Left lung (tissue), 10 donors: ENCODE data around the gene OTOG. TPM values are rescaled to one million over a fixed set of nuclear protein-coding genes. Genes with fewer than 3 reads are reported as not detected.

ENCODE experiments used
- ATAC-seq: fragments of 200-7000 bp; cut with Tn5 transposase; one replicate; pipeline ENCODE4 v1.9.1; 2020; ENCODE audit warnings: moderate library complexity
- DNase-seq, 4 donors: peaks; one replicate each; pipeline ENCODE4 v3.0.0-alpha.2; 2013 to 2020
- H3K27ac ChIP-seq, 2 donors: fragments of 200-600 bp; sonication (generic) in 1 of 2; one replicate each; pipeline versions ENCODE4 v1.5.0 to v1.8.0; 2020 to 2021
- H3K27me3 ChIP-seq, 2 donors: fragments of 200-600 bp; sonication (generic) in 1 of 2; one replicate each; pipeline versions ENCODE4 v1.5.0 to v1.8.0; 2020 to 2021
- H3K36me3 ChIP-seq, 2 donors: fragments of 200-600 bp; sonication (generic) in 1 of 2; one replicate each; pipeline versions ENCODE4 v1.5.0 to v1.8.0; 2020 to 2021
- H3K4me1 ChIP-seq, 2 donors: fragments of 200-600 bp; one replicate each; pipeline ENCODE4 v1.8.0; 2021
- H3K4me3 ChIP-seq, 2 donors: fragments of 200-600 bp; sonication (generic) in 1 of 2; one replicate each; pipeline versions ENCODE4 v1.5.0 to v1.8.0; 2020 to 2021; ENCODE audit warnings: mild to moderate bottlenecking in 1 of 2
- H3K9me3 ChIP-seq, 2 donors: fragments of 200-600 bp; sonication (generic) in 1 of 2; one replicate each; pipeline versions ENCODE4 v1.5.0 to v1.8.0; 2020 to 2021
- CTCF ChIP-seq, 2 donors: fragments of 200-600 bp; sonication (generic) in 1 of 2; IDR thresholded peaks; one replicate each; pipeline versions ENCODE4 v1.5.0 to v1.8.0; 2021; ENCODE audit warnings: antibody characterized with exemption in 2 of 2
- intact Hi-C, 2 donors: fragments of 100-400 bp; cut with DNase I; formaldehyde crosslinking; loops; one replicate each; pipeline versions ENCODE4 v1.11.2 to v1.14.2; 2022
- polyA plus RNA-seq, 6 donors: library from polyadenylated mRNA; unstranded; fragments of 120-200 nt; gene quantifications; one replicate each; pipeline ENCODE4 v1.2.1, GENCODE V29; 2013; ENCODE audit not compliant: insufficient read length in 6 of 6
- total RNA-seq, 2 donors: library from RNA; stranded (reverse); fragmentation: NEBNext Ultra II Directional; extraction: Animal tissue kit (Norgen Biotek cat#: 25700); gene quantifications; one replicate each; pipeline ENCODE4 v1.2.1, GENCODE V29; 2021
- donor health status: DM: no; HTN: yes; CAD: no.
- donor health status: DM: no; HTN: no; CAD: no.

The OTOG gene
- total and polyA plus RNA-seq, 8 donors = 0.04 to 0.24 (median 0.11) TPM; not detected in 2

- TF ChIP-seq CTCF (IDR thresholded peaks at IDR 0.05) = no peak
- Histone ChIP-seq H3K4me1 (no peaks in the 10 kb centered on the region), H3K27me3 (peaks cover 3 to 7% of the 10 kb centered on the region in 2 donors), H3K4me3 (no peak overlapping the region), H3K9me3 (no peaks in the 10 kb centered on the region), H3K27ac (no peak overlapping the region), H3K36me3 (no peaks in the 10 kb centered on the region)
- DNase-seq (no peak), ATAC-seq (no peak)
- intact Hi-C loops = no loop called here
Measured at GRCh38 chr11:17668166-17668565, 121.1 kb downstream of the OTOG start.

GRCh38 chr11:17672469-17672868 lies 125.4 kb downstream of the OTOG start:
- Histone ChIP-seq H3K9me3 (peaks cover 0 to 22% of the 10 kb centered on the region in 2 donors), H3K4me3 (no peak overlapping the region), H3K4me1 (no peaks in the 10 kb centered on the region), H3K27ac (no peak overlapping the region), H3K36me3 (no peaks in the 10 kb centered on the region), H3K27me3 (peaks cover 0 to 15% of the 10 kb centered on the region in 2 donors)
- TF ChIP-seq CTCF (IDR thresholded peaks at IDR 0.05) = no peak
- intact Hi-C loops = no loop called here
- ATAC-seq (no peak), DNase-seq (no peak)

- intact Hi-C loops = no loop called here
- Histone ChIP-seq H3K4me3 (no peak overlapping the region), H3K36me3 (no peaks in the 10 kb centered on the region), H3K9me3 (peaks cover 0 to 22% of the 10 kb centered on the region in 2 donors), H3K27me3 (peaks cover 0 to 22% of the 10 kb centered on the region in 2 donors), H3K27ac (no peak overlapping the region), H3K4me1 (no peaks in the 10 kb centered on the region)
- ATAC-seq = no peak
- no peak for DNase-seq
- TF ChIP-seq CTCF (IDR thresholded peaks at IDR 0.05) = no peak
Measured at GRCh38 chr11:17673951-17674350, 126.9 kb downstream of the OTOG start.

GRCh38 chr11:17682848-17683247 lies 135.8 kb downstream of the OTOG start:
- DNase-seq (no peak), ATAC-seq (no peak)
- no peaks in the 10 kb centered on the region for H3K36me3 ChIP-seq
- H3K4me3 ChIP-seq = no peak overlapping the region
- no peaks in the 10 kb centered on the region for H3K9me3 ChIP-seq
- no peak overlapping the region for H3K27ac ChIP-seq
- H3K27me3 ChIP-seq = peaks cover 0 to 39% of the 10 kb centered on the region in 2 donors
- no peak for TF ChIP-seq CTCF (IDR thresholded peaks at IDR 0.05)
- intact Hi-C loops = no loop called here
- no peaks in the 10 kb centered on the region for H3K4me1 ChIP-seq

- DNase-seq (no peak), ATAC-seq (no peak)
- intact Hi-C loops = no loop called here
- peaks cover 0 to 38% of the 10 kb centered on the region in 2 donors for H3K27me3 ChIP-seq
- H3K27ac ChIP-seq = no peak overlapping the region
- TF ChIP-seq CTCF (IDR thresholded peaks at IDR 0.05) = no peak
- H3K36me3 ChIP-seq = no peaks in the 10 kb centered on the region
- no peaks in the 10 kb centered on the region for H3K9me3 ChIP-seq
- H3K4me1 ChIP-seq = no peaks in the 10 kb centered on the region
- no peak overlapping the region for H3K4me3 ChIP-seq
Measured at GRCh38 chr11:17683377-17684161, 136.5 kb downstream of the OTOG start.
